Brain microvascular endothelial cell (primary cell): ENCODE results near the gene B3GNT3.

Source experiments
- DNase-seq: peaks from one replicate; pipeline ENCODE4 v3.0.0-alpha.2; 2020
- H3K27ac ChIP-seq: fragments of 250-450 bp; sonication (Bioruptor Pico); 2 replicates; pipeline ENCODE4 v1.5.1; 2020; ENCODE audit warnings: mild to moderate bottlenecking, moderate library complexity
- H3K27me3 ChIP-seq: fragments of 250-450 bp; sonication (Bioruptor Pico); replicated peaks from 2 replicates; pipeline ENCODE4 v1.5.1; 2020; ENCODE audit warnings: mild to moderate bottlenecking
- H3K36me3 ChIP-seq: fragments of 250-450 bp; sonication (Bioruptor Pico); replicated peaks from 2 replicates; pipeline ENCODE4 v1.5.1; 2020; ENCODE audit warnings: mild to moderate bottlenecking
- H3K4me3 ChIP-seq: 2 replicates; pipeline ENCODE4 v1.5.1; 2011; ENCODE audit warnings: low read depth, mild to moderate bottlenecking, control low read depth, low read length, moderate library complexity
- in situ Hi-C: cut with HindIII; loops from 2 replicates; pipeline ENCODE4 v1.10.0; 2017; ENCODE audit warnings: low sequenced_read_pairs, low pct_ligation_motif_present
- TF ChIP-seq, protein P1 (sequence below): IDR thresholded peaks from 2 replicates; pipeline ENCODE4 v1.5.1; 2011; ENCODE audit warnings: low read depth, mild to moderate bottlenecking, moderate library complexity, low read length, control low read depth, inconsistent platforms; ENCODE audit errors: missing control alignments

Gene B3GNT3

DNA sequence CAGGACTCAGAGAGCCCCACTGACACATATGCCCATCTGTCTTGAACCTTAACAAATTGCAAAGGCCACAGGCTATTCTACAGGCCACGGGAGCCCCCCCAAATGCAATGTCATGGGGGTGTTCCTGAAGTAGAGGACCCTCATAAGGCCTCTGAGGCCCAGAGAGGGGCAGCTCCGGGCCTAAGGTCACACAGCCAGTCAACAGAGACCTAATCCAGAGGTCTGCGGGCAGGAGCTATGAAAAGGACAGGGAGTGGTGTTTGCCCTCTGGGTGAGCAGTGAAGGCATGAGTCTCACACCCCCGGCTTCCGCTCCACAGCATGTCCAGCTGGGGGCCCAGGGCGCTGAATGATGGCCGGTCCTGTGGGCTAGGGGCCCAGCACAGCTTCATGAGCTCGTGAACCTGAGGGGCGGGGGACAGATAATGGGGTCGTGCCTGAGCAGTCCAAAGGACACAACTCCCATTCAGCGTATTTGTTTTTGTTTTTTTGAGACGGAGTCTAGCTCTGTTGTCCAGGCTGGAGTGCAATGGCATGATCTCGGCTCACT lies 31.6 kb downstream of the B3GNT3 start:
- H3K36me3 ChIP-seq = no peaks in the 10 kb centered on the region
- H3K4me3 ChIP-seq = no peak overlapping the region
- in situ Hi-C loops = no loop called here
- peaks cover 1% of the 10 kb centered on the region for H3K27me3 ChIP-seq
- no peak overlapping the region for H3K27ac ChIP-seq
- DNase-seq = no peak
- TF ChIP-seq, protein P1, sequence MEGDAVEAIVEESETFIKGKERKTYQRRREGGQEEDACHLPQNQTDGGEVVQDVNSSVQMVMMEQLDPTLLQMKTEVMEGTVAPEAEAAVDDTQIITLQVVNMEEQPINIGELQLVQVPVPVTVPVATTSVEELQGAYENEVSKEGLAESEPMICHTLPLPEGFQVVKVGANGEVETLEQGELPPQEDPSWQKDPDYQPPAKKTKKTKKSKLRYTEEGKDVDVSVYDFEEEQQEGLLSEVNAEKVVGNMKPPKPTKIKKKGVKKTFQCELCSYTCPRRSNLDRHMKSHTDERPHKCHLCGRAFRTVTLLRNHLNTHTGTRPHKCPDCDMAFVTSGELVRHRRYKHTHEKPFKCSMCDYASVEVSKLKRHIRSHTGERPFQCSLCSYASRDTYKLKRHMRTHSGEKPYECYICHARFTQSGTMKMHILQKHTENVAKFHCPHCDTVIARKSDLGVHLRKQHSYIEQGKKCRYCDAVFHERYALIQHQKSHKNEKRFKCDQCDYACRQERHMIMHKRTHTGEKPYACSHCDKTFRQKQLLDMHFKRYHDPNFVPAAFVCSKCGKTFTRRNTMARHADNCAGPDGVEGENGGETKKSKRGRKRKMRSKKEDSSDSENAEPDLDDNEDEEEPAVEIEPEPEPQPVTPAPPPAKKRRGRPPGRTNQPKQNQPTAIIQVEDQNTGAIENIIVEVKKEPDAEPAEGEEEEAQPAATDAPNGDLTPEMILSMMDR = no peak

DNA sequence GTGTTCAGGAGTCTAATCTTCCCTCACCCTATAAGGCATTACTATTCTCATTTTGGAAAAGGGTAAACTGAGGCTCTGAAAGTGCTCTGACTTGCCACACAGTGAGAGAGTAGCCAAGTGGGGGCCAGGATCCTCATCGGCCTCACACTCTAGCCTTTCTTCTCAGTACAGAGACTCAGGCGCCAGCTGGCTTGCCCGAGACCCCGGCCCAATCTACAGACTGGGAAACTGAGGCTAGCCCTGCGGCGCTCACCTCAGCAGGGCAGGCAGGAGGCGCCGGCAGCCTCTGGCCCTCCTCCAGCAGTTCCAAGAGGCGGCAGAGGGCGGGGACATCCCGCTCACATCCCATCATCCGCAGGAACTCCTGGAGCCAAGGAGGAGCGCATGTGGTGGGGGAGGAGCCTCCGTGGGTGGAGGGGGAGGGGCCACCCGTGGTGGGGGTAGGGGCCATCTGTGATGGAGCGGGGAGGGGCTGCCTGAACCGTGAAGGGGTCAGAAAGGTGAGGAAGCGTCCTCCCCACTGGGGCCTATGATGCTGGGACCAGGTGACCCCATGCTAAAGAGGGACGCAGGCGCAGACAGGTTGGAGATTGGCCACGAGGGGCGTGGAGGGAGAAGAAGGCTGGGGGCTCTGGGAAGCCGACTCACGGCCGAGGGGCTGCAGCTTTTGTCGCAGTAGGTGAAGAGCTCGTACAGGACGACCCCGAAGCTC lies 35.1 kb downstream of the B3GNT3 start:
- DNase-seq = peak; percentile 14
- Histone ChIP-seq H3K36me3 (no peaks in the 10 kb centered on the region), H3K27me3 (no peaks in the 10 kb centered on the region), H3K27ac (no peak overlapping the region), H3K4me3 (peak overlapping the region; percentile 35)
- in situ Hi-C loops = no loop called here
- TF ChIP-seq, protein P1 = no peak

DNA sequence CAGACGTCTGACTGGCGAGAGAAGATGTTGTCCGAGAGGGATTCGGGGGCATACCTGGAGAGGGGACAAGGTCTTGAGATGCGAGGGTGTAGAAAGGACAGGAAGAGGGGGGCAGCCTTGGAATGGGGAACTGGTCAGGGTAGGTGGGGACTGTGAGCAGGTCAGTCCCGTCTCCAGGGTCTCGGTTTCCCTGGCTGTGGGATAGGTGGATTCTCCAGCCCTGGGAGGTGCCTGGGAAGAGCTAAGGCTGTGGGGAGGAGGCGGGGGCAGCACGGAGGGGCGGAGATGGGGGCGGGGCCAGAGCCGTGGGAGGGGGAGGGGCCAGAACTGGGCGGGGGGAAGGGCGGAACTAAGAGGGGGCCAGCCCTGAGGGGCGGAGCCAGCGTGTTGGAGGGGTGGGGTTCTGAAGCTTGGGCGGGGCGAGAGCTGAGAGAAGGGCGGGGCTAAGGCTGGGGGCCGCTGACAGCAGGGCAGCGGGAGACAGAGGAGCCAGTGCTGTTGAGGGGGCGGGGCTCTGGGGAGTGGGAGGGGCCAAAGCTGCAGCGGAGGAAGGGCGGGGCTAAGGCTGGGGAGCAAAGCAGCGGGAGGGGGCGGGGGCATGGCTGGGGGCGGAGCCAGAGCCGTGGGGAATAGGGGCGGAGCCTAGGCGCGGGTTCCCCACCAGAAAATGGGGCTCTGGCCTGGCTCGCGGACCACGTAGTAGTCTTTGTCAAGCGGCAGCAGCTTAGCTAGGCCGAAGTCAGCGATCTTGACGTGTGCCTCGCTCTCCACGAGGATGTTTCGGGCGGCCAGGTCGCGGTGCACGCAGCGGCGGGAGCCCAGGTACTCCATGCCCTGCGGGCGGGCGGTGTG lies 35.9 kb downstream of the B3GNT3 start:
- H3K4me3 ChIP-seq = peak overlapping the region; percentile 36
- H3K27ac ChIP-seq = no peak overlapping the region
- peak; percentile 81 for DNase-seq

DNA sequence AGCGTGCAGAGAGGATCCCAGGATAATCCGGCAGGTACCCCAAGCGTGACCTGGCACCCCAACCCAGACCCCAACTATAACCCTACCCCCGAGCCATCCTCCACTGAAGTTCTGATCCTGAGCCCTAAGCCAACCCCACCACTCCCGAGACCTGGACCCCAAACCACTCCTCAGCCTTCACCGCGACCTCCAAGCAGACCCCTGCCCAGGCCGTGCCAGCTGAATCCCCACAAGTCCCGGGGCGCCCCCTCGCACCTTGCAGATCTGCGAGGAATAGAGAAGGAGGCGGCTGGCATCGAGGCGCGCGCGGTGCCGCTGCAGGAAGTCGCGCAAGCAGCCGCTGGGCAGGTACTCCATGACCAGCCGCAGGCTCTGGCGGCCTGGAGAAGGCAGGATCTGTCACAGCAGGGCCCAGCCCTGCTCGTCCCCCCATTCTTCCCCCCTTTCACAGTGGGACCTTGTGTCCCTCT lies 36.5 kb downstream of the B3GNT3 start:
- no peak for DNase-seq
- H3K36me3 ChIP-seq = no peaks in the 10 kb centered on the region
- H3K4me3 ChIP-seq = peak overlapping the region; percentile 36
- in situ Hi-C loops = no loop called here
- H3K27me3 ChIP-seq = no peaks in the 10 kb centered on the region
- TF ChIP-seq, protein P1 = no peak
- H3K27ac ChIP-seq = no peak overlapping the region

More for the DNA sequence above, 35.9 kb downstream of the B3GNT3 start:
- Histone ChIP-seq H3K36me3 (no peaks in the 10 kb centered on the region), H3K27me3 (no peaks in the 10 kb centered on the region)
- in situ Hi-C loops = no loop called here
- TF ChIP-seq, protein P1 = no peak

DNA sequence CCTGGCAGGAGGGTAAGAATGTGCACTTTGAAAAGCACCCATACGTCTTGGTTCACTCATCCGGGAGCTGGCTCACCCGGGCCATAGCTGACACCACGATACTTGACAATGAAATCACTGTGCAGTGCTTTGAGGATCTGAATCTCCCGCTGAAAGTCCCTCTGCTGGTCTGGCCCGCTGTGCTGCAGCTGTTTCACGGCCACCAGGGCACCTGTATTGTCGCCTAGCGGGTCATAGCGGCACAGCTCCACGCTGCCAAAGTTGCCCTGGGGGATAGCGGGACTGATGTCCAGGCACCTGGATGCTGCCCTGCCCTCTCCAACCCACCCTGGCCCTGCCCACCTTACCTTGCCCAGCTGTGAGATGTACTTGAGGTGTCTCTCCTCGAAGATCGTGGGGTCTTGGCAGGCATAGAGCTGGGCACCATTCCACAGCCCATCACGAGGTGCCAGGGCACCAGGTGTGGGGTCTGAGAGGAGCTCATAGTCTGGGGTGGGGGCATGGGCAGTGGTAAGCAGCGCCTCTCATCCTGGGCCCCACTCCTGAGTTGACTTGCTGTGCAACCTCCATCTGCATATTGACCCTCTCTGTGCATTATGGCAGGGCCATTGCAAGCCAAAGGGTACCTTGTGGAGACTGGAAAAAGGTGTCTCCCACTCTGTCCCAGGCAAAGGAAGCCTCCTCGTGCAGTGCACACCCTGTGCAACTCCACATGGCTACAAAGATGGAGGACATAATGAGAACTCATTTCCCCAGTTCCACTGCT lies 37.7 kb downstream of the B3GNT3 start:
- H3K36me3 ChIP-seq = no peaks in the 10 kb centered on the region
- H3K27ac ChIP-seq = no peak overlapping the region
- TF ChIP-seq, protein P1 = no peak
- in situ Hi-C loops = no loop called here
- no peak for DNase-seq
- no peaks in the 10 kb centered on the region for H3K27me3 ChIP-seq
- H3K4me3 ChIP-seq = no peak overlapping the region
